WERI-Rb-1 (cell line): Measurements from ENCODE around the gene PSG6.
"Not testable (repeated sequence)": the region's sequence is repeated elsewhere in the genome, so short reads cannot be mapped to it uniquely, and the experiment has no call there.

Source experiments
- DNase-seq: peaks from one replicate; pipeline ENCODE4 v3.0.0-alpha.2; 2020
- H3K27ac ChIP-seq: fragments of 250-450 bp; sonication (Bioruptor Pico); 2 replicates; pipeline ENCODE4 v1.5.1; 2020; ENCODE audit warnings: mild to moderate bottlenecking, moderate library complexity
- H3K27me3 ChIP-seq: fragments of 250-450 bp; sonication (Bioruptor Pico); 2 replicates; pipeline ENCODE4 v1.5.1; 2021; ENCODE audit warnings: mild to moderate bottlenecking, low read depth, moderate library complexity; ENCODE audit not compliant: insufficient read depth, severe bottlenecking
- H3K36me3 ChIP-seq: fragments of 250-450 bp; sonication (Bioruptor Pico); 2 replicates; pipeline ENCODE4 v1.5.1; 2020; ENCODE audit warnings: mild to moderate bottlenecking, moderate library complexity
- H3K4me3 ChIP-seq: 2 replicates; pipeline ENCODE4 v1.5.1; 2011; ENCODE audit warnings: low read depth, mild to moderate bottlenecking, control low read depth, low read length
- H3K9me3 ChIP-seq: fragments of 250-450 bp; sonication (Bioruptor Pico); 2 replicates; pipeline ENCODE4 v1.5.1; 2021; ENCODE audit warnings: mild to moderate bottlenecking, moderate library complexity; ENCODE audit not compliant: severe bottlenecking
- CTCF ChIP-seq: IDR thresholded peaks from 2 replicates; pipeline ENCODE4 v1.5.1; 2011; ENCODE audit warnings: low read depth, mild to moderate bottlenecking, control low read depth, inconsistent platforms, low read length

PSG6 gene

GRCh38 chr19:42872608-42873007 is 45.1 kb downstream of the PSG6 start:
- no peak for DNase-seq
- Histone ChIP-seq H3K27ac (no peak overlapping the region), H3K4me3 (no peak overlapping the region), H3K27me3 (peaks cover 27% of the 10 kb centered on the region), H3K36me3 (no peaks in the 10 kb centered on the region), H3K9me3 (no peaks in the 10 kb centered on the region)
- TF ChIP-seq CTCF: no peak

- DNase-seq: no peak
- Histone ChIP-seq H3K36me3 (no peaks in the 10 kb centered on the region), H3K27me3 (peaks cover 18% of the 10 kb centered on the region), H3K4me3 (no peak overlapping the region), H3K27ac (no peak overlapping the region), H3K9me3 (no peaks in the 10 kb centered on the region)
- TF ChIP-seq CTCF: no peak
Measured at GRCh38 chr19:42857544-42857867, 60.2 kb downstream of the PSG6 start.

- peaks cover 18% of the 10 kb centered on the region for H3K27me3 ChIP-seq
- H3K4me3 ChIP-seq, H3K27ac ChIP-seq, H3K9me3 ChIP-seq, H3K36me3 ChIP-seq, DNase-seq: not testable (repeated sequence)
- TF ChIP-seq CTCF: peak; percentile 62
Measured at GRCh38 chr19:42856866-42857543, 60.7 kb downstream of the PSG6 start.

- not testable (repeated sequence) for H3K9me3 ChIP-seq, DNase-seq, H3K27ac ChIP-seq
Measured at GRCh38 chr19:42854745-42855144, 62.9 kb downstream of the PSG6 start.

GRCh38 chr19:42853231-42853630 is 64.5 kb downstream of the PSG6 start:
- peaks cover 23% of the 10 kb centered on the region for H3K27me3 ChIP-seq
- not testable (repeated sequence) for H3K4me3 ChIP-seq, H3K27ac ChIP-seq, DNase-seq, H3K9me3 ChIP-seq, H3K36me3 ChIP-seq

More at GRCh38 chr19:42854745-42855144, 62.9 kb downstream of the PSG6 start:
- not testable (repeated sequence) for H3K36me3 ChIP-seq, H3K4me3 ChIP-seq
- peaks cover 27% of the 10 kb centered on the region for H3K27me3 ChIP-seq

- H3K4me3 ChIP-seq, H3K36me3 ChIP-seq, H3K27ac ChIP-seq, DNase-seq, H3K9me3 ChIP-seq: not testable (repeated sequence)
- H3K27me3 ChIP-seq: peaks cover 25% of the 10 kb centered on the region
Measured at GRCh38 chr19:42852821-42853220, 64.9 kb downstream of the PSG6 start.
